ENCODE measurements around the gene RASA2.

- TF ChIP-seq CTCF (IDR thresholded peaks at IDR 0.05 in 4 of 5, conservative IDR thresholded peaks at IDR 0.05 in 1 of 5), result no peak
- no peak for TF ChIP-seq POLR2A (IDR thresholded peaks at IDR 0.05)
Observed at GRCh38 chr3:141484701-141485287, 2.0 kb upstream of the RASA2 start.
